HCT116 (cell line): ENCODE results near the gene TMEM240. TPM values are rescaled to one million over a fixed set of nuclear protein-coding genes. Genes with fewer than 3 reads are reported as not detected.

Source experiments
- ATAC-seq: fragments of 200-7000 bp; cut with Tn5 transposase; 2 replicates; pipeline ENCODE4 v1.9.1; 2020; ENCODE audit warnings: mild to moderate bottlenecking, moderate library complexity
- BruUV-seq: library from RNA; stranded (reverse); fragments of 400-500 nt; replicated peaks from 2 replicates; lab custom pipeline; 2021; lab: Mats Ljungman, UMichigan
- CTCF ChIA-PET: fragments of 300-600 bp; sonication (Branson Sonifier 250); formaldehyde crosslinking; loops from one replicate; lab custom pipeline; 2021; ENCODE audit warnings: antibody characterized with exemption; lab: Charles Lee
- POLR2A ChIA-PET: fragments of 300-600, 350-600 bp; sonication (Branson Sonifier 250); formaldehyde crosslinking; loops from one replicate; lab custom pipeline; 2021; ENCODE audit warnings: antibody characterized with exemption; lab: Charles Lee
- RAD21 ChIA-PET, 2 experiments: fragments of 300-600 bp; sonication (Branson Sonifier 250); formaldehyde crosslinking; loops; one replicate each; lab custom pipeline; 2023; ENCODE audit warnings: low total read pairs in 2 of 2; ENCODE audit not compliant: uncharacterized antibody in 2 of 2, unreplicated experiment in 2 of 2, low non-redundant PET in 1 of 2; lab: Charles Lee
- DNase-seq: peaks from one replicate; pipeline ENCODE4 v3.0.0-alpha.2; 2010; ENCODE audit warnings: low read depth, low spot score
- H2AFZ ChIP-seq: fragments of 200-600 bp; shearing (Covaris generic), sonication (generic); 2 replicates; pipeline ENCODE4 v1.6.1; 2017; ENCODE audit warnings: low read depth, mixed run types, mixed read lengths, antibody characterized with exemption, low read length; ENCODE audit not compliant: poor library complexity, severe bottlenecking
- H3K27ac ChIP-seq: 2 replicates; pipeline ENCODE4 v1.5.1; 2012; ENCODE audit warnings: low read depth, low read length
- H3K27me3 ChIP-seq: fragments of 200-600 bp; sonication (generic); 2 replicates; pipeline ENCODE4 v1.6.1; 2016; ENCODE audit warnings: mixed run types, low read length, mixed read lengths; ENCODE audit not compliant: insufficient read depth
- H3K36me3 ChIP-seq, 2 experiments: fragments of 200-500 bp in 1 of 2; fragments of 200-600 bp in 1 of 2; sonication (Bioruptor generic) in 1 of 2; sonication (generic) in 1 of 2; 2 replicates each; pipeline versions ENCODE4 v1.5.1 to v1.6.1; 2014 to 2016; ENCODE audit warnings: low read length in 2 of 2, inconsistent platforms in 1 of 2, mixed read lengths in 1 of 2, mixed run types in 1 of 2; ENCODE audit not compliant: insufficient read depth in 2 of 2, control insufficient read depth in 1 of 2
- H3K4me1 ChIP-seq, 2 experiments: fragments of 200-600 bp in 1 of 2; sonication (generic) in 1 of 2; 2 replicates each; pipeline versions ENCODE4 v1.5.1 to v1.6.1; 2012 to 2017; ENCODE audit warnings: low read length in 2 of 2, inconsistent platforms in 1 of 2, mild to moderate bottlenecking in 1 of 2, mixed read lengths in 1 of 2, mixed run types in 1 of 2, moderate library complexity in 1 of 2; ENCODE audit not compliant: insufficient read depth in 2 of 2, control insufficient read depth in 1 of 2
- H3K4me2 ChIP-seq: fragments of 200-600 bp; sonication (generic); 2 replicates; pipeline ENCODE4 v1.6.1; 2017; ENCODE audit warnings: mixed run types, low read length, mixed read lengths
- H3K4me3 ChIP-seq, 2 experiments: fragments of 200-600 bp in 1 of 2; sonication (generic) in 1 of 2; replicated peaks in 1 of 2; 2 replicates each; pipeline ENCODE4 v1.5.1; 2011 to 2016; ENCODE audit warnings: low read length in 2 of 2, control low read depth in 1 of 2, low read depth in 1 of 2, mild to moderate bottlenecking in 1 of 2, mixed read lengths in 1 of 2, mixed run types in 1 of 2
- H3K79me2 ChIP-seq: fragments of 200-600 bp; sonication (generic); 2 replicates; pipeline ENCODE4 v1.6.1; 2017; ENCODE audit warnings: mild to moderate bottlenecking, mixed run types, low read length, moderate library complexity, mixed read lengths; ENCODE audit not compliant: insufficient read depth
- H3K9ac ChIP-seq: fragments of 200-600 bp; sonication (generic); 2 replicates; pipeline ENCODE4 v1.6.1; 2016; ENCODE audit warnings: low read length, mixed read lengths
- H3K9me2 ChIP-seq: fragments of 200-600 bp; sonication (generic), shearing (Covaris generic); 2 replicates; pipeline ENCODE4 v1.6.1; 2017; ENCODE audit warnings: mixed run types, mild to moderate bottlenecking, moderate library complexity; ENCODE audit not compliant: insufficient read depth
- H3K9me3 ChIP-seq, 2 experiments: fragments of 200-500 bp in 1 of 2; fragments of 200-600 bp in 1 of 2; sonication (Bioruptor generic) in 1 of 2; sonication (generic) in 1 of 2; 2 replicates each; pipeline ENCODE4 v1.6.1; 2014 to 2017; ENCODE audit warnings: low read length in 2 of 2, mixed read lengths in 2 of 2, inconsistent platforms in 1 of 2, low read depth in 1 of 2, mild to moderate bottlenecking in 1 of 2, mixed run types in 1 of 2, moderate library complexity in 1 of 2; ENCODE audit not compliant: control insufficient read depth in 1 of 2, insufficient read depth in 1 of 2
- H4K20me1 ChIP-seq: fragments of 200-600 bp; sonication (generic), shearing (Covaris generic); 2 replicates; pipeline ENCODE4 v1.6.1; 2017; ENCODE audit warnings: mixed run types, mild to moderate bottlenecking, moderate library complexity; ENCODE audit not compliant: insufficient read depth
- ELF1 ChIP-seq: IDR thresholded peaks from 2 replicates; pipeline ENCODE4 v1.6.1; 2012; ENCODE audit warnings: low read depth, borderline replicate concordance
- EZH2 ChIP-seq: fragments of 200-600 bp; sonication (generic); IDR thresholded peaks from 2 replicates; pipeline ENCODE4 v1.6.1; 2017; ENCODE audit warnings: antibody characterized with exemption, mixed run types
- EZH2phosphoT487 ChIP-seq: fragments of 200-600 bp; IDR thresholded peaks from 2 replicates; pipeline ENCODE4 v1.6.1; 2018; ENCODE audit warnings: antibody characterized with exemption, borderline replicate concordance
- FOSL1 ChIP-seq: IDR thresholded peaks from 2 replicates; pipeline ENCODE4 v1.6.1; 2012; ENCODE audit warnings: low read depth
- POLR2AphosphoS5 ChIP-seq: IDR thresholded peaks from 2 replicates; pipeline ENCODE4 v1.6.1; 2011; ENCODE audit warnings: mild to moderate bottlenecking, low read depth, low read length, moderate library complexity
- RAD21 ChIP-seq: IDR thresholded peaks from 2 replicates; pipeline ENCODE4 v1.6.1; 2012; ENCODE audit warnings: low read depth, mild to moderate bottlenecking
- SP1 ChIP-seq: IDR thresholded peaks from 2 replicates; pipeline ENCODE4 v1.6.1; 2012; ENCODE audit warnings: low read depth
- YY1 ChIP-seq: IDR thresholded peaks from 2 replicates; pipeline ENCODE4 v1.6.1; 2011; ENCODE audit warnings: low read length, low read depth, moderate library complexity, mild to moderate bottlenecking; ENCODE audit not compliant: insufficient replicate concordance; ENCODE audit errors: extremely low read depth
- intact Hi-C: fragments of 100-400 bp; cut with micrococcal nuclease; formaldehyde crosslinking; loops from 2 replicates; pipeline ENCODE4 v1.10.0; 2022
- total RNA-seq: library from RNA; stranded (reverse); gene quantifications from one replicate; pipeline ENCODE4 v1.2.1, GENCODE V29; 2021; ENCODE audit not compliant: unreplicated experiment
- TF ChIP-seq, protein P1 (sequence below), 3 experiments: fragments of 200-600 bp in 1 of 3; sonication (generic) in 1 of 3; IDR thresholded peaks in 2 of 3; conservative IDR thresholded peaks in 1 of 3; 2 replicates each; pipeline ENCODE4 v1.5.1; 2012 to 2017; ENCODE audit warnings: low read depth in 2 of 3, low read length in 2 of 3, antibody characterized with exemption in 1 of 3, borderline replicate concordance in 1 of 3, control low read depth in 1 of 3, mild to moderate bottlenecking in 1 of 3, mixed read lengths in 1 of 3, mixed run types in 1 of 3, moderate library complexity in 1 of 3; ENCODE audit not compliant: insufficient read depth in 1 of 3

The TMEM240 gene
- total RNA-seq, 1 experiment from 2014 or later, result 2.3 TPM

- TF ChIP-seq EZH2phosphoT487 (no peak), YY1 (no peak), ELF1 (no peak), POLR2AphosphoS5 (no peak), EZH2 (no peak)
- Histone ChIP-seq H3K4me2 (no peak overlapping the region), H3K36me3 (peaks cover 0 to 2% of the 10 kb centered on the region in 2 experiments; a peak in 1 of 4 replicates), H3K4me3 (no peak overlapping the region), H3K9me2 (no peaks in the 10 kb centered on the region), H3K9me3 (no peaks in the 10 kb centered on the region), H3K79me2 (peaks cover 29% of the 10 kb centered on the region; the same call in 1 of the 2 replicates), H2AFZ (no peak overlapping the region), H3K27me3 (no peaks in the 10 kb centered on the region), H3K27ac (no peak overlapping the region), H3K9ac (no peak overlapping the region), H4K20me1 (no peaks in the 10 kb centered on the region), H3K4me1 (no peaks in the 10 kb centered on the region)
- ATAC-seq, result no peak
- RAD21 ChIA-PET, result no interaction called here
- CTCF ChIA-PET, result no interaction called here
- POLR2A ChIA-PET, result no interaction called here
- intact Hi-C loops, result no loop called here
- BruUV-seq, result no TSS peak
- DNase-seq, result no peak
These were observed 7.1 kb upstream of the TMEM240 start for GRCh38 chr1:1547476-1547875.

DNA sequence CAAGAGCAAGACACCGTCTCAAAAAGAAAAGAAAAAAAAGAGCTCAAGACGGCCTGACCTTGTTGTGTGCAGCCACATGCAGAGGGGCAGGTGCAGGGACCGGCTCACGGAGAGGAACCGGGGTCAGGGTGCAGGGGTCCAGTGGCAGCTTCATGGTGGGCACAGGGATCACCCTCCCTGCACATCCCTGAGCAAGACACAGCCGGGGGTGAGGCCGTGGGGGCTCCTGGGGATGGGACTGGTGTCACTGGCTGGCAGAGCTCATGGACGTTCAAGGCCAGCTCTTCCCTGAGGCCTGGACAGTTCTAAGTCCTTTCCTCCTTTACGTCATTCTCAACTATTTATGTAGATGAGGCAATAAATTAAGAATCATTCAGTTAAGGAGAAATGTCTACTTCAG, 6.6 kb upstream of the TMEM240 start:
- POLR2A ChIA-PET, result interaction anchor here (0.7 kb wide), 1 partner anchor 69 kb away, joined by 6 read pairs; the partner anchor contains the start of gene MIB2

More for the DNA sequence above, 6.6 kb upstream of the TMEM240 start:
- H3K9ac ChIP-seq, result no peak overlapping the region
- ChIA-PET CTCF (no interaction called here), RAD21 (interaction anchor here in 1 of 2 experiments (0.7 kb wide), 1 partner anchor 153 kb away, joined by 5 read pairs; no protein-coding TSS in a partner anchor)
- H3K4me3 ChIP-seq, result no peak overlapping the region
- H3K27me3 ChIP-seq, result no peaks in the 10 kb centered on the region
- no peaks in the 10 kb centered on the region for H3K4me1 ChIP-seq
- TF ChIP-seq SP1 (no peak), YY1 (no peak), FOSL1 (no peak), EZH2phosphoT487 (no peak), RAD21 (no peak), EZH2 (no peak)
- TF ChIP-seq, protein P1, sequence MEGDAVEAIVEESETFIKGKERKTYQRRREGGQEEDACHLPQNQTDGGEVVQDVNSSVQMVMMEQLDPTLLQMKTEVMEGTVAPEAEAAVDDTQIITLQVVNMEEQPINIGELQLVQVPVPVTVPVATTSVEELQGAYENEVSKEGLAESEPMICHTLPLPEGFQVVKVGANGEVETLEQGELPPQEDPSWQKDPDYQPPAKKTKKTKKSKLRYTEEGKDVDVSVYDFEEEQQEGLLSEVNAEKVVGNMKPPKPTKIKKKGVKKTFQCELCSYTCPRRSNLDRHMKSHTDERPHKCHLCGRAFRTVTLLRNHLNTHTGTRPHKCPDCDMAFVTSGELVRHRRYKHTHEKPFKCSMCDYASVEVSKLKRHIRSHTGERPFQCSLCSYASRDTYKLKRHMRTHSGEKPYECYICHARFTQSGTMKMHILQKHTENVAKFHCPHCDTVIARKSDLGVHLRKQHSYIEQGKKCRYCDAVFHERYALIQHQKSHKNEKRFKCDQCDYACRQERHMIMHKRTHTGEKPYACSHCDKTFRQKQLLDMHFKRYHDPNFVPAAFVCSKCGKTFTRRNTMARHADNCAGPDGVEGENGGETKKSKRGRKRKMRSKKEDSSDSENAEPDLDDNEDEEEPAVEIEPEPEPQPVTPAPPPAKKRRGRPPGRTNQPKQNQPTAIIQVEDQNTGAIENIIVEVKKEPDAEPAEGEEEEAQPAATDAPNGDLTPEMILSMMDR (IDR thresholded peaks at IDR 0.05 in 2 of 3, conservative IDR thresholded peaks at IDR 0.05 in 1 of 3; ENCODE audit: borderline replicate concordance in 1 of 3, insufficient read depth in 1 of 3, low read depth in 2 of 3, low read length in 2 of 3), result no peak
- H3K27ac ChIP-seq, result no peak overlapping the region
- no peak for ATAC-seq
- H3K9me2 ChIP-seq, result no peaks in the 10 kb centered on the region
- no peak overlapping the region for H2AFZ ChIP-seq
- H3K36me3 ChIP-seq, result peaks cover 0 to 2% of the 10 kb centered on the region in 2 experiments; a peak in 1 of 4 replicates
- intact Hi-C loops, result no loop called here
- H3K9me3 ChIP-seq, result no peaks in the 10 kb centered on the region
- BruUV-seq, result no TSS peak
- no peak overlapping the region for H3K4me2 ChIP-seq
- H3K79me2 ChIP-seq, result peaks cover 24% of the 10 kb centered on the region; the same call in 1 of the 2 replicates
- no peaks in the 10 kb centered on the region for H4K20me1 ChIP-seq
- no peak for DNase-seq
